Liver (tissue), 9 donors: ENCODE results near the gene AGTPBP1. TPM values are rescaled to one million over a fixed set of nuclear protein-coding genes. Genes with fewer than 3 reads are reported as not detected.

Experiments used
- DNase-seq: peaks from one replicate; pipeline ENCODE4 v3.0.0-alpha.2; 2017; ENCODE audit warnings: low spot score
- H3K27ac ChIP-seq, 2 donors: one replicate each; pipeline ENCODE4 v1.7.0; 2013; ENCODE audit warnings: inconsistent platforms in 2 of 2, low read length in 2 of 2, control low read depth in 1 of 2, low read depth in 1 of 2, mild to moderate bottlenecking in 1 of 2
- H3K27me3 ChIP-seq, 4 donors: one replicate each; pipeline versions ENCODE4 v1.6.1 to v1.7.0; 2013; ENCODE audit warnings: low read length in 3 of 4, inconsistent platforms in 1 of 4, mild to moderate bottlenecking in 1 of 4, moderate library complexity in 1 of 4; ENCODE audit not compliant: control insufficient read depth in 4 of 4, insufficient read depth in 4 of 4
- H3K36me3 ChIP-seq, 4 donors: one replicate each; pipeline versions ENCODE4 v1.6.1 to v1.7.0; 2013; ENCODE audit warnings: low read length in 3 of 4, mild to moderate bottlenecking in 3 of 4, low read depth in 1 of 4, moderate library complexity in 1 of 4; ENCODE audit not compliant: control insufficient read depth in 4 of 4, insufficient read depth in 3 of 4
- H3K4me1 ChIP-seq, 4 donors: one replicate each; pipeline versions ENCODE4 v1.6.1 to v1.7.0; 2013; ENCODE audit warnings: low read length in 3 of 4, mild to moderate bottlenecking in 3 of 4, moderate library complexity in 1 of 4; ENCODE audit not compliant: control insufficient read depth in 4 of 4, insufficient read depth in 4 of 4
- H3K4me3 ChIP-seq, 3 donors: one replicate each; pipeline versions ENCODE4 v1.6.1 to v1.7.0; 2013; ENCODE audit warnings: low read length in 3 of 3, control low read depth in 1 of 3, low read depth in 1 of 3, mild to moderate bottlenecking in 1 of 3
- H3K9ac ChIP-seq, 2 donors: one replicate each; pipeline ENCODE4 v1.7.0; 2013; ENCODE audit warnings: low read length in 2 of 2, mild to moderate bottlenecking in 2 of 2, moderate library complexity in 2 of 2, control low read depth in 1 of 2, low read depth in 1 of 2
- H3K9me3 ChIP-seq, 4 donors: one replicate each; pipeline versions ENCODE4 v1.6.1 to v1.7.0; 2013; ENCODE audit warnings: low read length in 3 of 4; ENCODE audit not compliant: control insufficient read depth in 4 of 4
- ATF3 ChIP-seq: IDR thresholded peaks from 2 replicates; pipeline ENCODE4 v1.6.1; 2016; ENCODE audit warnings: antibody characterized with exemption
- CTCF ChIP-seq: fragments of 150-350 bp; IDR thresholded peaks from 2 replicates; pipeline ENCODE4 v1.5.1; 2017; ENCODE audit warnings: improper control_type of control experiment, low read depth, low read length; ENCODE audit not compliant: missing input control
- EGR1 ChIP-seq, 2 donors: IDR thresholded peaks; 2 replicates each; pipeline ENCODE4 v1.6.1; 2016 to 2018; ENCODE audit warnings: antibody characterized with exemption in 2 of 2, low read depth in 2 of 2
- FOXA1 ChIP-seq: IDR thresholded peaks from 2 replicates; pipeline ENCODE4 v1.6.1; 2016; ENCODE audit warnings: antibody characterized with exemption
- FOXA2 ChIP-seq: IDR thresholded peaks from 2 replicates; pipeline ENCODE4 v1.6.1; 2016; ENCODE audit warnings: antibody characterized with exemption
- GABPA ChIP-seq, 2 donors: IDR thresholded peaks in 1 of 2; conservative IDR thresholded peaks in 1 of 2; 2 replicates each; pipeline ENCODE4 v1.6.1; 2016; ENCODE audit warnings: antibody characterized with exemption in 2 of 2, mild to moderate bottlenecking in 1 of 2, moderate library complexity in 1 of 2
- HNF4A ChIP-seq, 2 donors: conservative IDR thresholded peaks; 2 replicates each; pipeline ENCODE4 v1.6.1; 2016; ENCODE audit warnings: antibody characterized with exemption in 2 of 2, mild to moderate bottlenecking in 2 of 2
- HNF4G ChIP-seq: IDR thresholded peaks from 2 replicates; pipeline ENCODE4 v1.6.1; 2016; ENCODE audit warnings: antibody characterized with exemption
- JUND ChIP-seq, 2 donors: IDR thresholded peaks; 2 replicates each; pipeline ENCODE4 v1.6.1; 2016; ENCODE audit warnings: antibody characterized with exemption in 2 of 2
- MAX ChIP-seq: IDR thresholded peaks from 2 replicates; pipeline ENCODE4 v1.6.1; 2016; ENCODE audit warnings: antibody characterized with exemption
- NR2F2 ChIP-seq: IDR thresholded peaks from 2 replicates; pipeline ENCODE4 v1.6.1; 2016; ENCODE audit warnings: antibody characterized with exemption
- RAD21 ChIP-seq, 2 donors: IDR thresholded peaks; 2 replicates each; pipeline ENCODE4 v1.6.1; 2016; ENCODE audit warnings: antibody characterized with exemption in 2 of 2, mild to moderate bottlenecking in 2 of 2
- RXRA ChIP-seq, 2 donors: IDR thresholded peaks; 2 replicates each; pipeline ENCODE4 v1.6.1; 2017 to 2018; ENCODE audit warnings: antibody characterized with exemption in 2 of 2, mild to moderate bottlenecking in 1 of 2
- SP1 ChIP-seq: IDR thresholded peaks from 2 replicates; pipeline ENCODE4 v1.6.1; 2018; ENCODE audit warnings: antibody characterized with exemption, mild to moderate bottlenecking
- TAF1 ChIP-seq: conservative IDR thresholded peaks from 2 replicates; pipeline ENCODE4 v1.6.1; 2016; ENCODE audit warnings: antibody characterized with exemption, mild to moderate bottlenecking
- YY1 ChIP-seq: IDR thresholded peaks from 2 replicates; pipeline ENCODE4 v1.6.1; 2016; ENCODE audit warnings: antibody characterized with exemption, mild to moderate bottlenecking
- polyA plus RNA-seq, 2 donors: library from polyadenylated mRNA; stranded (reverse) in 1 of 2; unstranded in 1 of 2; fragments of 200-250 nt in 1 of 2; fragments of >200 nt in 1 of 2; fragmentation: Nextera tagmentation in 1 of 2; extraction: Ambion mirVana in 1 of 2; gene quantifications; one replicate each; pipeline versions ENCODE4 v1.2.1 to v1.2.3, GENCODE V29; 2013 to 2015
- total RNA-seq, 2 donors: library from RNA; depleted of rRNA; stranded (reverse); fragments of >200 nt; gene quantifications; one replicate each; pipeline ENCODE4 v1.2.3, GENCODE V29; 2014
- TF ChIP-seq, protein P1 (sequence below): IDR thresholded peaks from 2 replicates; pipeline ENCODE4 v1.6.1; 2016; ENCODE audit warnings: antibody characterized with exemption
- TF ChIP-seq, protein P2 (sequence below): IDR thresholded peaks from 2 replicates; pipeline ENCODE4 v1.6.1; 2016; ENCODE audit warnings: antibody characterized with exemption, mild to moderate bottlenecking
- donor health status: healthy.
- donor health status: healthy.
- donor health status: healthy.
- donor health status: healthy.
- donor health status: healthy.

AGTPBP1 gene
- total and polyA plus RNA-seq, 4 donors: 2.1 to 14.4 (median 5.7) TPM

DNA sequence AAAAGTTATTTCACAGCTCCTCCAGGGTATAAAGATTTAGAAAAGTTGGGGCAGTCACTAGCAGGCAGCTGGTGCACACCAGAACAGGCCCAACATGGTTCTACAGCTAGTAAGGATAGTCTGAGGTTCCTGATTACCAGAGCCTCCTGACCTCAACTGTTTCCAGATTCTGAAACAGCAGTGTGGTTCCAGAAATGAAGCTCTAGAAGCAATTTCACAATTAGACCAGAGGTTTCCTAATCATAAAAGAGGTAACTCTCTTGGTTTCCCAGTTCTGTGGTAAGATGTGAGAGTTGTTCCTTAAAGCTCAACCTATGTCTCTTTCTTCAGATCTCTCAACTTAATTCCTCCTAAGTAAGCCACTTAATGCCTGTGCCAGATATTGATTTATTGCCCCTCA lies 11.9 kb downstream of the AGTPBP1 start:
- Histone ChIP-seq H3K27ac (no peak overlapping the region), H3K4me3 (no peak overlapping the region), H3K9me3 (no peaks in the 10 kb centered on the region), H3K36me3 (no peaks in the 10 kb centered on the region), H3K4me1 (peaks cover 0 to 3% (median 0%) of the 10 kb centered on the region in 4 donors), H3K9ac (no peak overlapping the region), H3K27me3 (no peaks in the 10 kb centered on the region)
- TF ChIP-seq JUND (IDR thresholded peaks at IDR 0.05) (no peak), MAX (no peak), FOXA2 (no peak), ATF3 (no peak), RAD21 (IDR thresholded peaks at IDR 0.05) (no peak), HNF4A (conservative IDR thresholded peaks at IDR 0.05) (no peak), CTCF (no peak), FOXA1 (no peak), HNF4G (no peak), NR2F2 (no peak), EGR1 (IDR thresholded peaks at IDR 0.05; ENCODE audit: low read depth in 2 of 2) (no peak), RXRA (IDR thresholded peaks at IDR 0.05) (no peak), SP1 (no peak), YY1 (no peak), TAF1 (no peak), GABPA (IDR thresholded peaks at IDR 0.05 in 1 of 2, conservative IDR thresholded peaks at IDR 0.05 in 1 of 2) (no peak)
- TF ChIP-seq, protein P1, sequence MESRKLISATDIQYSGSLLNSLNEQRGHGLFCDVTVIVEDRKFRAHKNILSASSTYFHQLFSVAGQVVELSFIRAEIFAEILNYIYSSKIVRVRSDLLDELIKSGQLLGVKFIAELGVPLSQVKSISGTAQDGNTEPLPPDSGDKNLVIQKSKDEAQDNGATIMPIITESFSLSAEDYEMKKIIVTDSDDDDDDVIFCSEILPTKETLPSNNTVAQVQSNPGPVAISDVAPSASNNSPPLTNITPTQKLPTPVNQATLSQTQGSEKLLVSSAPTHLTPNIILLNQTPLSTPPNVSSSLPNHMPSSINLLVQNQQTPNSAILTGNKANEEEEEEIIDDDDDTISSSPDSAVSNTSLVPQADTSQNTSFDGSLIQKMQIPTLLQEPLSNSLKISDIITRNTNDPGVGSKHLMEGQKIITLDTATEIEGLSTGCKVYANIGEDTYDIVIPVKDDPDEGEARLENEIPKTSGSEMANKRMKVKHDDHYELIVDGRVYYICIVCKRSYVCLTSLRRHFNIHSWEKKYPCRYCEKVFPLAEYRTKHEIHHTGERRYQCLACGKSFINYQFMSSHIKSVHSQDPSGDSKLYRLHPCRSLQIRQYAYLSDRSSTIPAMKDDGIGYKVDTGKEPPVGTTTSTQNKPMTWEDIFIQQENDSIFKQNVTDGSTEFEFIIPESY: no peak
- TF ChIP-seq, protein P2, sequence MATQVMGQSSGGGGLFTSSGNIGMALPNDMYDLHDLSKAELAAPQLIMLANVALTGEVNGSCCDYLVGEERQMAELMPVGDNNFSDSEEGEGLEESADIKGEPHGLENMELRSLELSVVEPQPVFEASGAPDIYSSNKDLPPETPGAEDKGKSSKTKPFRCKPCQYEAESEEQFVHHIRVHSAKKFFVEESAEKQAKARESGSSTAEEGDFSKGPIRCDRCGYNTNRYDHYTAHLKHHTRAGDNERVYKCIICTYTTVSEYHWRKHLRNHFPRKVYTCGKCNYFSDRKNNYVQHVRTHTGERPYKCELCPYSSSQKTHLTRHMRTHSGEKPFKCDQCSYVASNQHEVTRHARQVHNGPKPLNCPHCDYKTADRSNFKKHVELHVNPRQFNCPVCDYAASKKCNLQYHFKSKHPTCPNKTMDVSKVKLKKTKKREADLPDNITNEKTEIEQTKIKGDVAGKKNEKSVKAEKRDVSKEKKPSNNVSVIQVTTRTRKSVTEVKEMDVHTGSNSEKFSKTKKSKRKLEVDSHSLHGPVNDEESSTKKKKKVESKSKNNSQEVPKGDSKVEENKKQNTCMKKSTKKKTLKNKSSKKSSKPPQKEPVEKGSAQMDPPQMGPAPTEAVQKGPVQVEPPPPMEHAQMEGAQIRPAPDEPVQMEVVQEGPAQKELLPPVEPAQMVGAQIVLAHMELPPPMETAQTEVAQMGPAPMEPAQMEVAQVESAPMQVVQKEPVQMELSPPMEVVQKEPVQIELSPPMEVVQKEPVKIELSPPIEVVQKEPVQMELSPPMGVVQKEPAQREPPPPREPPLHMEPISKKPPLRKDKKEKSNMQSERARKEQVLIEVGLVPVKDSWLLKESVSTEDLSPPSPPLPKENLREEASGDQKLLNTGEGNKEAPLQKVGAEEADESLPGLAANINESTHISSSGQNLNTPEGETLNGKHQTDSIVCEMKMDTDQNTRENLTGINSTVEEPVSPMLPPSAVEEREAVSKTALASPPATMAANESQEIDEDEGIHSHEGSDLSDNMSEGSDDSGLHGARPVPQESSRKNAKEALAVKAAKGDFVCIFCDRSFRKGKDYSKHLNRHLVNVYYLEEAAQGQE: no peak
- DNase-seq: no peak
